T-cell (primary cell): ENCODE measurements around the gene PIN1. TPM values are rescaled to one million over a fixed set of nuclear protein-coding genes. Genes with fewer than 3 reads are reported as not detected.
"Not testable (repeated sequence)": the region's sequence is repeated elsewhere in the genome, so short reads cannot be mapped to it uniquely, and the experiment has no call there.

Experiments
- ATAC-seq, 4 experiments: fragments of 200-7000 bp in 3 of 4; fragments of 150-1000 bp in 1 of 4; cut with Tn5 transposase; replicated peaks in 1 of 4; 1 replicate in 3 of 4; 2 replicates in 1 of 4; pipeline ENCODE4 v1.10.0; 2021; ENCODE audit warnings: moderate library complexity in 3 of 4, mild to moderate bottlenecking in 2 of 4, moderate number of reproducible peaks in 1 of 4
- CTCF ChIA-PET, 2 donors: fragments of 300-600 bp; sonication (Branson Sonifier 250); formaldehyde crosslinking; loops; one replicate each; lab custom pipeline; 2022; ENCODE audit warnings: antibody characterized with exemption in 2 of 2; lab: Charles Lee
- POLR2A ChIA-PET, 2 donors: fragments of 300-600 bp; sonication (Branson Sonifier 250); formaldehyde crosslinking; loops; one replicate each; lab custom pipeline; 2022; ENCODE audit warnings: antibody characterized with exemption in 2 of 2; lab: Charles Lee
- DNase-seq, 35 experiments: peaks; one replicate each; pipeline versions ENCODE4 v3.0.0 to v3.0.0-alpha.2; 2013 to 2023
- H3K27ac ChIP-seq: one replicate; pipeline ENCODE4 v1.5.1; 2013; ENCODE audit warnings: low read length
- H3K27me3 ChIP-seq, 2 experiments: replicated peaks in 1 of 2; 1 replicate in 1 of 2; 2 replicates in 1 of 2; pipeline versions ENCODE4 v1.6.1 to v1.7.0; 2013; ENCODE audit warnings: low read length in 1 of 2, mixed read lengths in 1 of 2; ENCODE audit not compliant: control insufficient read depth in 2 of 2, insufficient read depth in 2 of 2; ENCODE audit errors: extremely low read depth in 1 of 2
- H3K36me3 ChIP-seq, 2 donors: 1 replicate in 1 of 2; 2 replicates in 1 of 2; pipeline versions ENCODE4 v1.6.1 to v1.7.0; 2013; ENCODE audit warnings: low read length in 1 of 2; ENCODE audit not compliant: control insufficient read depth in 2 of 2, insufficient read depth in 1 of 2; ENCODE audit errors: extremely low read depth in 1 of 2
- H3K4me1 ChIP-seq, 2 experiments: 1 replicate in 1 of 2; 2 replicates in 1 of 2; pipeline versions ENCODE4 v1.6.1 to v1.7.0; 2013; ENCODE audit warnings: low read length in 2 of 2, mixed read lengths in 1 of 2; ENCODE audit not compliant: insufficient read depth in 2 of 2, control insufficient read depth in 1 of 2; ENCODE audit errors: extremely low read depth in 1 of 2
- H3K4me3 ChIP-seq, 2 donors: 1 replicate in 1 of 2; 2 replicates in 1 of 2; pipeline versions ENCODE4 v1.5.1 to v1.7.0; 2013; ENCODE audit warnings: mild to moderate bottlenecking in 2 of 2, low read length in 1 of 2, moderate library complexity in 1 of 2; ENCODE audit not compliant: control insufficient read depth in 1 of 2; ENCODE audit errors: extremely low read depth in 1 of 2
- H3K9me3 ChIP-seq: 2 replicates; pipeline ENCODE4 v1.7.0; 2013
- H3K27ac Mint-ChIP-seq, 2 donors: one replicate each; pipeline ENCODE4 v1.8.0; 2020 to 2021; ENCODE audit warnings: mild to moderate bottlenecking in 2 of 2, mixed read lengths in 2 of 2
- H3K27me3 Mint-ChIP-seq, 2 donors: one replicate each; pipeline ENCODE4 v1.8.0; 2021 to 2022; ENCODE audit warnings: mixed read lengths in 2 of 2
- H3K36me3 Mint-ChIP-seq: one replicate; pipeline ENCODE4 v1.8.0; 2021; ENCODE audit warnings: mixed read lengths
- H3K4me1 Mint-ChIP-seq, 3 donors: one replicate each; pipeline ENCODE4 v1.8.0; 2020 to 2022; ENCODE audit warnings: mixed read lengths in 3 of 3, mild to moderate bottlenecking in 1 of 3
- H3K4me3 Mint-ChIP-seq, 3 donors: one replicate each; pipeline ENCODE4 v1.8.0; 2020 to 2022; ENCODE audit warnings: mild to moderate bottlenecking in 3 of 3, mixed read lengths in 3 of 3, moderate library complexity in 3 of 3
- H3K9me3 Mint-ChIP-seq, 3 donors: one replicate each; pipeline ENCODE4 v1.8.0; 2020 to 2022; ENCODE audit warnings: mixed read lengths in 3 of 3
- WGBS: methylation state at CpG from one replicate; pipeline ENCODE4 v1.1.5; 2013; ENCODE audit warnings: missing lambda C conversion rate; ENCODE audit not compliant: insufficient coverage; 5-methylcytosine and 5-hydroxymethylcytosine counted together
- total RNA-seq, 35 experiments: library from RNA in 6 of 35; stranded (reverse) in 6 of 35; fragments of 120-200 nt in 1 of 35; gene quantifications; one replicate each; pipeline versions ENCODE4 v1.2.1 to v1.2.4 and lab custom pipeline; 2013 to 2026

Gene PIN1
- total RNA-seq, 5 donors from 2014 or later (not counting 1 experiment from before 2014, with no cell fraction given) = 49.4 to 92.6 (median 79.4) TPM

DNA sequence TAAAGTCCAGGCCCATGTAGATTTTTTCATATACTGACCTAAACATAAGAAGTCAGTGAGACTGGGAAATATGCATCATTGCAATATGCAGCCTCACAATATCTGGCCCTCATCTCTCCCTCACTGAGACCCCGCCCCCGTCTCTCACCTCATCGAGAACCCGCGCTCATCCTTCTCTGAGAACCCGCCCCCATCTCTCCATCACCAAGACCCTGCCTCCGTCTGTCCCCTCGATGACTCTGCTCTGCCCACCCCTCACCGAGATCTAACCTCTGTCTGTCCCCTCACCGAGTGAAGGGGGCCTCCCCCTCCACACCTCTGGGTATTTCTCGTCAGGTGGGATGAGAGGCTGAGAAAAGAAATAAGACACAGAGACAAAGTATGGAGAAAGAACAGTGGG, 46.1 kb upstream of the PIN1 start:
- H3K9me3 ChIP-seq = no peaks in the 10 kb centered on the region
- ChIA-PET POLR2A (no interaction called here), CTCF (interaction anchor here in 1 of 2 donors (0.6 kb wide), 1 partner anchor 968 kb away, joined by 4 read pairs; no protein-coding TSS in a partner anchor)
- no peak overlapping the region for H3K4me3 ChIP-seq
- ATAC-seq = no peak
- no peaks in the 10 kb centered on the region for H3K27me3 Mint-ChIP-seq
- no peaks in the 10 kb centered on the region for H3K36me3 ChIP-seq
- H3K4me3 Mint-ChIP-seq = no peak overlapping the region
- peaks cover 29 to 40% (median 36%) of the 10 kb centered on the region in 3 donors for H3K4me1 Mint-ChIP-seq
- 100% methylated on average over 3 of the region's 11 CpGs for WGBS
- no peaks in the 10 kb centered on the region for H3K36me3 Mint-ChIP-seq
- H3K9me3 Mint-ChIP-seq = no peaks in the 10 kb centered on the region
- H3K4me1 ChIP-seq = peaks cover 9 to 35% of the 10 kb centered on the region in 2 experiments
- no peak overlapping the region for H3K27ac Mint-ChIP-seq
- no peak overlapping the region for H3K27ac ChIP-seq
- no peaks in the 10 kb centered on the region for H3K27me3 ChIP-seq
- DNase-seq = no peak

DNA sequence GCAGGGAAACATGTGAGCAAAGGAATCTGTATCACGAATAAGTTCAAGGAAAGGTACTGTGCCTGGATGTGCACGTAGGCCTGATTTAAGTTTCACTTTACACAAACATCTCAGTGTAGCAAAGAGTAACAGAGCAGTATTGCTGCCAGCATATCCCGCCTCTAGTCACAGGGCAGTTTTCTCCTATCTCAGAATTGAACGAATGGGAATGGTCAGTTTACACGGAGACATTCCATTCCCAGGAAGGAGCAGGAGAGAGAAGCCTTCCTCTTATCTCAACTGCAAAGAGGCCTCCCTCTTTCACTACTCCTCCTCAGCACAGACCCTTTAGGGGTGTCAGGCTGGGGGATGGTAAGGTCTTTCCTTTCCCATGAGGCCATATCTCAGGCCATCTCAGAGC, 45.5 kb upstream of the PIN1 start:
- Mint-ChIP-seq H3K27ac (peak overlapping the region; percentile 39 to 61), H3K4me1 (peaks cover 25 to 35% (median 33%) of the 10 kb centered on the region in 3 donors)
- ATAC-seq, H3K9me3 Mint-ChIP-seq, H3K27ac ChIP-seq, H3K9me3 ChIP-seq, DNase-seq, H3K36me3 ChIP-seq, H3K27me3 ChIP-seq, POLR2A ChIA-PET, H3K27me3 Mint-ChIP-seq, H3K36me3 Mint-ChIP-seq, H3K4me3 Mint-ChIP-seq, H3K4me3 ChIP-seq: not testable (repeated sequence)
- no CpG with 5 or more reads among the region's 5 CpGs for WGBS
- CTCF ChIA-PET = interaction anchor here in 1 of 2 donors (0.6 kb wide), 1 partner anchor 206 kb away, joined by 5 read pairs; no protein-coding TSS in a partner anchor
- H3K4me1 ChIP-seq = peaks cover 5 to 33% of the 10 kb centered on the region in 2 experiments

- POLR2A ChIA-PET, H3K36me3 ChIP-seq, ATAC-seq, CTCF ChIA-PET, H3K27me3 Mint-ChIP-seq, DNase-seq, H3K9me3 Mint-ChIP-seq, H3K36me3 Mint-ChIP-seq, H3K27ac Mint-ChIP-seq, H3K27me3 ChIP-seq, H3K9me3 ChIP-seq: not testable (repeated sequence)
- H3K27ac ChIP-seq = peak overlapping the region; percentile 82
- Mint-ChIP-seq H3K4me3 (peak overlapping the region; percentile 28 to 90 (median 76)), H3K4me1 (peaks cover 23 to 27% (median 27%) of the 10 kb centered on the region in 3 donors)
- 100% methylated on average over 3 of the region's 6 CpGs for WGBS
- H3K4me1 ChIP-seq = peaks cover 3 to 29% of the 10 kb centered on the region in 2 experiments
- H3K4me3 ChIP-seq = peak overlapping the region in 1 of 2 donors; percentile 53
These were observed 44.1 kb upstream of the PIN1 start for GRCh38 chr19:9791073-9791367.

DNA sequence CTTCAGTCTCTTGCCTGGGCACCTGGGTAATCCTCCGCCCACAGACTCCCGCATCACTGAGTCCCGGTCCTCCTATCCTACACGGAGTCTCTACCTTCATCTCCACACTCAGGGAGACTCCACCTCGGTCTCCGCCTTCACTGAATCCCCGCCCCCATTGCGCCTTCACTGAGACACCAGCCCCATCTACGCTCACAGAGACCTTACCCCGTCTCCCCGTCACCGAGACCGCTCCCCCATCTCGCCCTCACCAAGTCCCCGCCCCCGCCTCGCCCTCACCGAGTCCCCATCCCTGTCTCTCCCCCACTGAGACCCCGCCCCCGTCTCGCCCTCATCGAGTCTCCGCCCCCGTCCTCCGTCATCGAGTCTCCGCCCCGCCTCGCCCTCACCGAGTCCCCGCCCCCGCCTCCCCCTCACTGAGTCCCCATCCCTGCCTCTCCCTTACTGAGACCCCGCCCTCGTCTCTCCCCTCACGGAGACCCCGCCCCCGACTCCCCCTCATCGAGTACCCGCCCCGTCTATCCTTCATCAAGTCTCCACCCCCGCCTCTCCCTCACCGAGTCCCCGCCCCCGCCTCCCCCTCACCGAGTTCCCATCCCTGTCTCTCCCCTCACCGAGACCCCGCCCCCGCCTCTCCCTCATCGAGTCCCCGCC, 43.4 kb upstream of the PIN1 start:
- ChIA-PET CTCF (no interaction called here), POLR2A (no interaction called here)
- Histone ChIP-seq H3K4me3 (peak overlapping the region; percentile 40 to 87), H3K36me3 (no peaks in the 10 kb centered on the region), H3K27me3 (no peaks in the 10 kb centered on the region), H3K4me1 (peaks cover 3 to 25% of the 10 kb centered on the region in 2 experiments), H3K27ac (peak overlapping the region; percentile 93), H3K9me3 (no peaks in the 10 kb centered on the region)
- Mint-ChIP-seq H3K4me1 (peaks cover 23 to 33% (median 29%) of the 10 kb centered on the region in 3 donors), H3K27me3 (no peaks in the 10 kb centered on the region), H3K9me3 (no peaks in the 10 kb centered on the region), H3K27ac (peak overlapping the region; percentile 82 to 89), H3K4me3 (peak overlapping the region; percentile 76 to 90 (median 84)), H3K36me3 (no peaks in the 10 kb centered on the region)
- peak; percentile 78 to 97 (median 91) for DNase-seq
- ATAC-seq = peak; percentile 43 to 62 (median 56)
- WGBS = 0% methylated on average over 17 of the region's 50 CpGs

- DNase-seq (peak; percentile 82 to 98 (median 92)), ATAC-seq (peak; percentile 60 to 64 (median 62))
- H3K36me3 ChIP-seq = no peaks in the 10 kb centered on the region
- CTCF ChIA-PET = no interaction called here
- WGBS = under 1% methylated on average over 31 of the region's 70 CpGs
- no peaks in the 10 kb centered on the region for H3K9me3 Mint-ChIP-seq
- POLR2A ChIA-PET = no interaction called here
- peaks cover 23 to 33% (median 27%) of the 10 kb centered on the region in 3 donors for H3K4me1 Mint-ChIP-seq
- H3K4me3 Mint-ChIP-seq = peak overlapping the region; percentile 76 to 90 (median 84)
- no peaks in the 10 kb centered on the region for H3K27me3 Mint-ChIP-seq
- H3K4me1 ChIP-seq = peaks cover 3 to 22% of the 10 kb centered on the region in 2 experiments
- H3K27ac ChIP-seq = peak overlapping the region; percentile 96
- peak overlapping the region; percentile 51 to 87 for H3K4me3 ChIP-seq
- H3K27ac Mint-ChIP-seq = peak overlapping the region; percentile 76 to 87
- H3K9me3 ChIP-seq = no peaks in the 10 kb centered on the region
- no peaks in the 10 kb centered on the region for H3K27me3 ChIP-seq
- H3K36me3 Mint-ChIP-seq = no peaks in the 10 kb centered on the region
These were observed 42.7 kb upstream of the PIN1 start for GRCh38 chr19:9792206-9793070.

GRCh38 chr19:9793071-9793591, 42.0 kb upstream of the PIN1 start:
- peak overlapping the region; percentile 87 to 90 for H3K27ac Mint-ChIP-seq
- 22% methylated on average over 21 of the region's 36 CpGs for WGBS

More at GRCh38 chr19:9793071-9793591, 42.0 kb upstream of the PIN1 start:
- Mint-ChIP-seq H3K4me3 (peak overlapping the region; percentile 76 to 90 (median 84)), H3K36me3 (no peaks in the 10 kb centered on the region), H3K4me1 (peaks cover 23 to 33% (median 27%) of the 10 kb centered on the region in 3 donors), H3K27me3 (no peaks in the 10 kb centered on the region), H3K9me3 (no peaks in the 10 kb centered on the region)
- ChIA-PET CTCF (no interaction called here), POLR2A (no interaction called here)
- H3K9me3 ChIP-seq = no peaks in the 10 kb centered on the region
- H3K36me3 ChIP-seq = no peaks in the 10 kb centered on the region
- H3K27ac ChIP-seq = peak overlapping the region; percentile 96
- H3K4me1 ChIP-seq = peaks cover 3 to 22% of the 10 kb centered on the region in 2 experiments
- ATAC-seq (peak; percentile 10 to 36 (median 26)), DNase-seq (peak in 31 of 35 experiments; percentile 39 to 78 (median 56))
- H3K27me3 ChIP-seq = no peaks in the 10 kb centered on the region
- H3K4me3 ChIP-seq = peak overlapping the region; percentile 51 to 87
